Neural crest cell (in vitro differentiated cells): ENCODE results near the gene PLEKHG3. TPM values are rescaled to one million over a fixed set of nuclear protein-coding genes. Genes with fewer than 3 reads are reported as not detected.
A peak's percentile ranks its signal among the peaks of the same experiment; 100 is the strongest.

Experiments used
- DNase-seq: peaks from one replicate; pipeline ENCODE4 v3.0.0; 2021; ENCODE audit warnings: low read depth, mixed read lengths, low spot score
- H3K27ac Mint-ChIP-seq: one replicate; pipeline ENCODE4 v1.8.0; 2021; ENCODE audit warnings: mild to moderate bottlenecking, mixed read lengths; ENCODE audit not compliant: unreplicated experiment
- H3K27me3 Mint-ChIP-seq: 2 replicates; pipeline ENCODE4 v1.8.0; 2021; ENCODE audit warnings: low read depth, mild to moderate bottlenecking, mixed read lengths
- H3K36me3 Mint-ChIP-seq: 2 replicates; pipeline ENCODE4 v1.8.0; 2021; ENCODE audit warnings: low read depth, mild to moderate bottlenecking, mixed read lengths
- H3K4me1 Mint-ChIP-seq: 2 replicates; pipeline ENCODE4 v1.8.0; 2021; ENCODE audit warnings: mixed read lengths
- H3K4me3 Mint-ChIP-seq: one replicate; pipeline ENCODE4 v1.8.0; 2021; ENCODE audit warnings: mild to moderate bottlenecking, mixed read lengths
- H3K9me3 Mint-ChIP-seq: 2 replicates; pipeline ENCODE4 v1.8.0; 2021; ENCODE audit warnings: mixed read lengths
- CTCF ChIP-seq: fragments of 200-600 bp; sonication (generic); conservative IDR thresholded peaks from 2 replicates; pipeline ENCODE4 v1.5.0; 2021; ENCODE audit warnings: antibody characterized with exemption, mild to moderate bottlenecking
- total RNA-seq: library from RNA; stranded (reverse); gene quantifications from 2 replicates; pipeline ENCODE4 v1.2.1, GENCODE V29; 2021

The PLEKHG3 gene
- total RNA-seq, 1 donor from 2014 or later: 43.4 TPM

DNA sequence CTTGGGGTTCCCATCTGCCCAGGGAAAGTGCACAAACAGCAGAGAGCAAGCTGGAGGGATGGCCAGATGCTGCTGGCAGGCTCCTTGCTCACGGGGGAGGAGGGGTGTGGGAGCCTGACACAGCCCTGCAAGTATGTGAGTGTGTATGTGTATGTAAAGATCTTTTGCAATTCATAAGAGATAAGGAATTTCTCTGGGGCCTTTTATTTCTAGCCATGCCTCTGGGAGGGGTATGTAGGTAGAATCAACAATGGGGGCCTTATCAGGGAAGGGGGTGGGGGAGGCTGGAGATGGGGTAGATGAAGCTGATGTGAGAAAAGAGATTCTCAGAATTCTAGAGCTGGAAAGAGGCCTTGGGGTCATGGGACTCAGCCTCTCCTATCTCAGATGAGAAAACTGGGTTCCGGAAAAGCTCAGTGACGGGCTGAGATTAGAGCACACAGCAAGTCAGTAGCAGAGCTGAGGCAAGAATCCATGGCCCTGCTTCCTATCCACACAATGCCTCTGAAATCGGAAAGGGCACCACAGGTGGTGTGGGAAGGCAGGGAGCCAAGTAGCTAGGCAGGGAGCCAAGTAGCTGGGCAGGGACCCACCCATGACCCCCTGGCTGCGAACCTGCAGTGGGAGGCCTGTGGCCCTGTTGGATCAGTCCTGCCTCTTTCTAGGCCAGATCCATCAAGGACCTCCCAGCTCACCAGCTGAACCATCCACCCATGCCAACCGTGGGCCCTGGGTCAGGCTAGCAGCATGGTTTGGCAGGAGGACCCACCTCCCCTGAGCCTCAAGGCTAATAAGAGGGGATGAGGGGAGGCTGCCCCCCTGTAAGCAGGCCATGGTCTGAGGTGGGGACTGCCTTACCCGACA lies 54.7 kb downstream of the PLEKHG3 start:
- H3K4me3 Mint-ChIP-seq: no peak overlapping the region
- no peaks in the 10 kb centered on the region for H3K9me3 Mint-ChIP-seq
- DNase-seq: no peak
- H3K36me3 Mint-ChIP-seq: no peaks in the 10 kb centered on the region
- TF ChIP-seq CTCF: no peak
- H3K27me3 Mint-ChIP-seq: peaks cover 70% of the 10 kb centered on the region
- peaks cover 23% of the 10 kb centered on the region for H3K4me1 Mint-ChIP-seq
- no peak overlapping the region for H3K27ac Mint-ChIP-seq

- Mint-ChIP-seq H3K4me3 (no peak overlapping the region), H3K9me3 (no peaks in the 10 kb centered on the region), H3K36me3 (no peaks in the 10 kb centered on the region), H3K27ac (no peak overlapping the region), H3K27me3 (peaks cover 76% of the 10 kb centered on the region), H3K4me1 (peaks cover 29% of the 10 kb centered on the region)
- TF ChIP-seq CTCF: no peak
- DNase-seq: no peak
These were observed 55.3 kb downstream of the PLEKHG3 start for GRCh38 chr14:64759555-64759938.

DNA sequence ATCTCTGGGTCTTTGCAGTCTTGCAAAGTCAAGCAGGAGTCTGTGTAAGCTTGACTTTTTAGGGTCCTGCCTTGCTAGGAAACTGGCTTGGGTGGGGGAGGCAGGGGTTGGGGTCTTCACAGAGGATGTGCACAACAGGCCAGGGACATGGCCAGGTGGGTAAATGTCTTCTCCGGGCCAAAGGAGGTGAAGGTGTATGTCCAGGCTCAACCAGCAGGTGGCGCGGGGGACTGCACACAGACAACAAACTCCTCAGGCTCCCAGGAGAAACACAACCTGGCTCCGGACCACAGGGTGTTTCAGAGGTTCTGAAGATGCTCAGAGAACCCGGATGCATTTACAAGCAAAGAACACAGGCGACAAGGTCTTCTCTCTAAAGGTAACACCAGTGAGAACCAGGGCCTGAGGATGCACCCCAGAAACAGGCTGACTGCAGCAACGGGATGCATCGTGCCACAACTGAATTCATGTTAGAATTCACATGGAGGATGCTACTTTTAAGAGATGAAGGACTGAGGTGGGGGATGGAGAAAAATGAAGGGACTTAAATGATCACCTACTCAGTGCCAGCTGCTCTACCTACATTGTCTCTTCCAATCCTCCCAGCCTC lies 56.0 kb downstream of the PLEKHG3 start:
- Mint-ChIP-seq H3K36me3 (no peaks in the 10 kb centered on the region), H3K4me3 (no peak overlapping the region), H3K9me3 (no peaks in the 10 kb centered on the region), H3K27me3 (peaks cover 73% of the 10 kb centered on the region), H3K4me1 (peaks cover 32% of the 10 kb centered on the region), H3K27ac (no peak overlapping the region)
- TF ChIP-seq CTCF: peak; percentile 70
- peak; percentile 71 for DNase-seq

GRCh38 chr14:64760916-64761315 lies 56.7 kb downstream of the PLEKHG3 start:
- TF ChIP-seq CTCF: no peak
- no peak for DNase-seq
- Mint-ChIP-seq H3K9me3 (no peaks in the 10 kb centered on the region), H3K27me3 (peaks cover 67% of the 10 kb centered on the region), H3K36me3 (no peaks in the 10 kb centered on the region), H3K27ac (peak overlapping the region; percentile 22), H3K4me3 (no peak overlapping the region), H3K4me1 (peaks cover 32% of the 10 kb centered on the region)

DNA sequence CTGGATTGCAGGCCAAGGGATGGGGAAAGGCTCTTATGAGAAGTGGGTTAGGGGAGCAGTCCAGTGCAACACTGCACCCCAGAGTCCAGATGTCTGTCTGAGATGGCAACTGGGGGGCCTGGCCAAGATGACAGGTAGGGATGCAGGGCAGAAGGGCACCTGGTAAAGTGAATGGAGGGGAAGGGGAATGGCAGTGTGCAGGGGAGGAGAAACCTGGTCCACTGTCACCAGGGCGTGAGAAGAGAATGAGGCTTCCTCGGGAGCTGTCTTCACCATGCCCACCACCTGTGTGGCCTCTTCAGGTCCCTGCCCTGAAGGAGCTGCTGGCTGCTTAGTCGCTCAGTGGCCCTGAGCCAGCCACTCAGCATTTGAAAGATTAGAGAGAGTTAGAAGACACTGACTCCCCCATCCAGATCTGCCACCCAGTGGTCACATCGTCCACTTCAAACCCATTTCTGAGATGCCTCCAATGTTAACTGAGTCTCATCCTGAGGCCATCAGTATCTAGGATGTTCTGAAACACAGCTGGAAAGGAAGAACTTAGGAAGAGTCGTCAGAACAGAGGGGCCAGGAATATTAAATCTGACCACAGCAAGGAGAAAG lies 57.3 kb downstream of the PLEKHG3 start:
- Mint-ChIP-seq H3K36me3 (no peaks in the 10 kb centered on the region), H3K4me1 (peaks cover 32% of the 10 kb centered on the region), H3K4me3 (no peak overlapping the region)

More for the DNA sequence above, 57.3 kb downstream of the PLEKHG3 start:
- Mint-ChIP-seq H3K27me3 (peaks cover 68% of the 10 kb centered on the region), H3K9me3 (no peaks in the 10 kb centered on the region), H3K27ac (no peak overlapping the region)
- no peak for TF ChIP-seq CTCF
- DNase-seq: no peak
